GM12874 (cell line): Measurements from ENCODE around the gene KDM1B.

ENCODE experiments used
- TF ChIP-seq, protein P1 (sequence below): IDR thresholded peaks from 2 replicates; pipeline ENCODE4 v1.5.1; 2011; ENCODE audit warnings: low read depth, mild to moderate bottlenecking, control low read depth, low read length, moderate library complexity; ENCODE audit not compliant: insufficient read depth

Gene KDM1B

DNA sequence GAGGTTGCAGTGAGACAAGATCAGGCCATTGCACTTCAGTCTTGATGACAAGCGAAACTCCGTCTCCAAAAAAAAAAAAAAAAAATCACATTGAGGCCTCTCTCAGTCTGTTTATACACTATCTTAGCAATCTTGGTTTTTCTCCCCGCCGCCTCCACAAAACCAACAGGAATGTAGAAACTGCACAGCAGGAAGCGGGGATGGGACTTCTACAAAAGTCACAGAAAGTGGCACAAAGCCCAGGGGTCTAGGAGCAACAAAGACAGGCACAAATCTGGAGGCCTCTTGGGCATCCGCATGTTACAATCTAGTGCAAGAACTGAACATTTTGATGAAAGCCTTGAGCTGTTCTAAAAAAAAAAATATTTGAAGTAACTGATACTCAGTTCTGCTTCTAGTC, 48.6 kb downstream of the KDM1B start:
- TF ChIP-seq, protein P1, sequence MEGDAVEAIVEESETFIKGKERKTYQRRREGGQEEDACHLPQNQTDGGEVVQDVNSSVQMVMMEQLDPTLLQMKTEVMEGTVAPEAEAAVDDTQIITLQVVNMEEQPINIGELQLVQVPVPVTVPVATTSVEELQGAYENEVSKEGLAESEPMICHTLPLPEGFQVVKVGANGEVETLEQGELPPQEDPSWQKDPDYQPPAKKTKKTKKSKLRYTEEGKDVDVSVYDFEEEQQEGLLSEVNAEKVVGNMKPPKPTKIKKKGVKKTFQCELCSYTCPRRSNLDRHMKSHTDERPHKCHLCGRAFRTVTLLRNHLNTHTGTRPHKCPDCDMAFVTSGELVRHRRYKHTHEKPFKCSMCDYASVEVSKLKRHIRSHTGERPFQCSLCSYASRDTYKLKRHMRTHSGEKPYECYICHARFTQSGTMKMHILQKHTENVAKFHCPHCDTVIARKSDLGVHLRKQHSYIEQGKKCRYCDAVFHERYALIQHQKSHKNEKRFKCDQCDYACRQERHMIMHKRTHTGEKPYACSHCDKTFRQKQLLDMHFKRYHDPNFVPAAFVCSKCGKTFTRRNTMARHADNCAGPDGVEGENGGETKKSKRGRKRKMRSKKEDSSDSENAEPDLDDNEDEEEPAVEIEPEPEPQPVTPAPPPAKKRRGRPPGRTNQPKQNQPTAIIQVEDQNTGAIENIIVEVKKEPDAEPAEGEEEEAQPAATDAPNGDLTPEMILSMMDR: no peak

DNA sequence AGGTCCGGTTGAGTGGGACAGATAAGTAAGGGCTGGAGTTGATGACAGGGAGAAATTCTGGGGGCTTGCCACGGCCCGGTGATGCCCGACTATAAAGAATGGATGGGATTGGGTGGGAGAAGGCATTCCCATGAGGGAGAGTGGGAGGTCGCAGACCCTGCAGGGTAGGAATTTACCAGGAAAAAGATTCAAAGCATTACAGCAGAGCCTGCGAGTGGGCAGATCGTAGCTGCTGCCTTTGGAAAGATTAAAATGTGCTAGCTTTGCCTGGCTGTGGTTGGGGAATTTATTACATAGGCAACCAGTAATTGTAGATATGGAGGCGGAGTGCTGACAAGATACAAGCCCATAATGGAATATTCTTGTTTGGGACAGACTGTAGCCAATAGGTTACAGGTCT, 49.5 kb downstream of the KDM1B start:
- TF ChIP-seq, protein P1: no peak

DNA sequence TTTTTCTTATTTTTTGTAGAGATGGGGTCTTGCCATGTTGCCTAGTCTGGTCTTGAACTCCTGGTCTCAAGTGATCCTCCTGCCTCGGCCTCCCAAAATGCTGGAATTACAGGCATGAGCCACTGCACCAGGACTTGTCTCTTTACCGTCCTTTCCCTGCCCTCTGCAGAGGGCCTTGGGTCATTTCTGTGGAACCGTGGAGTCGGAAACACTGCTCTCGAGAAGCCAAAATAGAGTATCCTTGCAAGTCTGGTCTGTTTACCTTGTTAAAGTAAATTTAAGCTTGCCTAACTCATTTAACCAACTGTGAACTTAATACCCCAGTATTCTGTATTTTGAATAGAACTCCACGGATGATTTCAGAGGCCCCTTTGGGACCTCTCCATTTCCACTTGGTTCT, 51.4 kb downstream of the KDM1B start:
- TF ChIP-seq, protein P1: no peak

DNA sequence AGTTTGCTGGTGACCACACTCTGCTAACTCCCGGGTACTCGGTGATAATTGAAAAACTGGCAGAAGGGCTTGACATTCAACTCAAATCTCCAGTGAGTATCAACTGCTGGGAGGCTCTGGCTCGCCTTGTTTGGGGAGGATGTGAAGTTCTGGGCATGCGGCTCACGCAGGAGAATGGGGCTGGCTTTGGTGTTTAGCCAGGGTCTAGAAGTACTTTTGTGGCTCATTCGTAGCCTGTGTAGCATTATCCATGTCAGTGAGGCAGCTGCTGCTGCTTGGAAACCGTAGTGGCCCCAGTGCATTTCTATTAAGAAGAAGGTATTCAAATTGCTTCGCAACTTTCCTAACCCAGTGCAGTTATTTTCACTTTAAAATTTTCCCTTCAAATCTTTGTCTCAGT, 52.2 kb downstream of the KDM1B start:
- TF ChIP-seq, protein P1: no peak

DNA sequence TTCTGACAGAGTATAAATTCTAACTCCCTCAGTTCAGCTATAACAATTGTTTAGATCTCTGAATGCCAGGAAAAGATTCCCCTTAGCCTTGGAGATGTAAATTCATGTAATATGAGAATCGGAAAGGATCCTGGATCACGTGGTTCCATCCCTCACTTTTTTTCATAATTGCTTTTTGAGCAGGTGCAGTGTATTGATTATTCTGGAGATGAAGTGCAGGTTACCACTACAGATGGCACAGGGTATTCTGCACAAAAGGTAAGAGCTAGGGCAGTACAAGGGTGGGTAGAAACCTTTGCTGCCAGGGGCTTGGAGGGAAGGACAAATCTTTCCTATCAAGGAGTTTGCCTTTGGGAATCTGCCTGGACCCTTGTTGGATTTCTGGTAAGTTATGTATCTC, 52.7 kb downstream of the KDM1B start:
- TF ChIP-seq, protein P1: no peak

DNA sequence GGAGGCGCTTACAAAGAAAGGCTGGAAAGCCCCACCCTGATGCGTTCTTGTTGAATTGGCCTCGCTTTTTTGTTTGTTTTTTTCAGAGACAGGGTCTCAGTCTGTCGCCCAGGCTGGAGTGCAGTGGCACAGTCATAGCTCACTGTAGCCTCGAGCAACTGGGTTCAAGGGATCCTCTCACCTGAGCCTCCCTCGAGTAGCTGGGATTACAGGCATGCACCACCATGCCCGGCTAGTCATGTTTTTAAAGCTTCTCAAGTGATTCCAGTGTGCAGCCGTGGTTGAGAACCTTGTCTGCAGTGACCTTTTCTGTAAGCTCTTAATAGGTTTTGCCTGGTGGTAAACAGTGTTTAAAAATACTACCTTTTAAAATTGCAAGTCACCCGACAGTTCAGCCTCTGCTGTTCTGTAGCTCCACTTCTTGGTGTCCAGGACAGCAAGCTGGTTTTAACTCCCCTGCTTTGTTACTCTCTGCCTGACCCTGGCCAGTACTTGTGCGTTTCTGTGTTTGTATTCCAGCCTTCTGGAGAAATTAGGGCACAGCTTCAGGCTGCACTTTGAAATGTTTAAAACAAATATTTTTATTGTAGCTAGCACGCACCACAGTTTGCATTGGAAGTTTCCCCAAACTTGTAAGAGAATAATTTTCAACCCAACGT, 54.4 kb downstream of the KDM1B start:
- TF ChIP-seq, protein P1: no peak

DNA sequence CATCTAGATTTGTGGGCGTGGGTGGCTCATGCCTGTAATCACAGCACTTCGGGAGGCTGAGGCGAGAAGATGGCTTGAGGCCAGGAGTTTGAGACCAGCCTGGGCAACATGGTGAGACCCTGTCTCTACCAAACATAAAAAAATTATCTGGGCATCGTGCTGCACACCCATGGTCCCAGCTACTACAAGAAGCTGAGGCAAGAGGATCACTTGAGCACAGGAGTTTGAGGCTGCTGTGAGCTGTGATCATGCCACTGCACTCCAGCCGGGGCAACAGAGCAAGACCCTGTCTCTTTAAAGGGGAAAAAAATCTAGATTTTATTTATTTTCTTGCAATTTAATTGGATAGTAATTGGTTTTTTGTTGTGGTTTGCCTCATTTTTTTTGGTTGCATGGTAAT, 55.5 kb downstream of the KDM1B start:
- TF ChIP-seq, protein P1: no peak

DNA sequence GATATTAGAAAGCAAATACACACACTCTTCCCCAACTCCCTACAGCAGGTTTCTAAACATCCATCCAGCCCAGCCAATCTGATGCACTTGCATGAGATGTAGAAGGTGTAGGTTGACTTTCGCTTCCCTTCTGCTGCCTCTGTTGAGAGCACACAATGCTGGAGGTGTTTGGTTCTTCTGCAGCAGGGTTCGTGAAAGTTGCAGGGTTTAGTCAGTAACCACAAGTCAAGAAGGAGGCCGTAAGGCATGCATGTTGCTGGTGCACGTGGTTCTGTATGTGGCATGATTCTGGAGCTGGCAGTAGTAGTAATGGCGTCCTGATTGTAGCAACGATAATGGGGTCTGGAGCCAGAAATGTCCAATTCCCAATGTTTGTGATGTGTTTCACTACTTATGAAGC, 56.1 kb downstream of the KDM1B start:
- TF ChIP-seq, protein P1: no peak
